Hepatocyte (in vitro differentiated cells): ENCODE data around the gene FAM20A. TPM values are rescaled to one million over a fixed set of nuclear protein-coding genes. Genes with fewer than 3 reads are reported as not detected.

Experiments
- DNase-seq: peaks from one replicate; pipeline ENCODE4 v3.0.0-alpha.2; 2016; ENCODE audit warnings: low spot score
- H2AFZ ChIP-seq: fragments of 200-600 bp; sonication (generic); 2 replicates; pipeline ENCODE4 v1.6.0; 2016; ENCODE audit warnings: antibody characterized with exemption, mild to moderate bottlenecking
- H3K27ac ChIP-seq: fragments of 200-600 bp; sonication (generic); 2 replicates; pipeline ENCODE4 v1.5.1; 2016; ENCODE audit warnings: mild to moderate bottlenecking
- H3K27me3 ChIP-seq: fragments of 200-600 bp; sonication (generic); 2 replicates; pipeline ENCODE4 v1.6.1; 2016
- H3K36me3 ChIP-seq: fragments of 200-600 bp; sonication (generic); replicated peaks from 2 replicates; pipeline ENCODE4 v1.5.1; 2016; ENCODE audit warnings: low read depth; ENCODE audit not compliant: insufficient read depth
- H3K4me1 ChIP-seq: fragments of 200-600 bp; sonication (generic); 2 replicates; pipeline ENCODE4 v1.5.1; 2016; ENCODE audit warnings: mild to moderate bottlenecking, moderate library complexity; ENCODE audit not compliant: insufficient read depth
- H3K4me2 ChIP-seq: fragments of 200-600 bp; sonication (generic); 2 replicates; pipeline ENCODE4 v1.6.0; 2016
- H3K4me3 ChIP-seq: fragments of 200-600 bp; sonication (generic); 2 replicates; pipeline ENCODE4 v1.5.1; 2016; ENCODE audit warnings: mild to moderate bottlenecking
- H3K79me2 ChIP-seq: fragments of 200-600 bp; sonication (generic); 2 replicates; pipeline ENCODE4 v1.6.0; 2017; ENCODE audit warnings: mild to moderate bottlenecking
- H3K9me2 ChIP-seq: fragments of 200-600 bp; sonication (generic); replicated peaks from 2 replicates; pipeline ENCODE4 v1.6.0; 2017; ENCODE audit warnings: mild to moderate bottlenecking; ENCODE audit not compliant: insufficient read depth
- H3K9me3 ChIP-seq: fragments of 200-600 bp; sonication (generic); 2 replicates; pipeline ENCODE4 v1.5.1; 2016; ENCODE audit warnings: low read depth, mild to moderate bottlenecking
- H4K20me1 ChIP-seq: fragments of 200-600 bp; sonication (generic); 2 replicates; pipeline ENCODE4 v1.6.0; 2016; ENCODE audit warnings: mild to moderate bottlenecking; ENCODE audit not compliant: insufficient read depth, poor library complexity, severe bottlenecking
- CTCF ChIP-seq: fragments of 200-600 bp; sonication (generic); IDR thresholded peaks from 2 replicates; pipeline ENCODE4 v1.5.1; 2016; ENCODE audit warnings: antibody characterized with exemption, mild to moderate bottlenecking; ENCODE audit not compliant: poor library complexity
- EZH2 ChIP-seq: fragments of 200-600 bp; sonication (generic); IDR thresholded peaks from 2 replicates; pipeline ENCODE4 v1.6.1; 2016; ENCODE audit warnings: antibody characterized with exemption, mild to moderate bottlenecking, borderline replicate concordance
- EZH2phosphoT487 ChIP-seq: fragments of 200-600 bp; sonication (generic); IDR thresholded peaks from one replicate; pipeline ENCODE4 v1.6.1; 2018; ENCODE audit warnings: antibody characterized with exemption, mild to moderate bottlenecking, low read depth, moderate library complexity; ENCODE audit not compliant: unreplicated experiment, severe bottlenecking
- WGBS: methylation state at CpG from one replicate; pipeline ENCODE4 v1.1.6; 2016; ENCODE audit warnings: low lambda C conversion rate; ENCODE audit errors: missing lambda C conversion rate; 5-methylcytosine and 5-hydroxymethylcytosine counted together
- polyA plus RNA-seq: library from polyadenylated mRNA; unstranded; fragments of >200 nt; fragmentation: Nextera tagmentation; extraction: Ambion mirVana; gene quantifications from 2 replicates; pipeline ENCODE4 v1.2.1, GENCODE V29; 2016
- total RNA-seq: library from RNA; depleted of rRNA; stranded (reverse); fragments of >200 nt; gene quantifications from 2 replicates; pipeline ENCODE4 v1.2.3, GENCODE V29; 2014

The FAM20A gene
- total and polyA plus RNA-seq, 2 experiments from 2014 or later = 19.9 to 39.7 TPM

DNA sequence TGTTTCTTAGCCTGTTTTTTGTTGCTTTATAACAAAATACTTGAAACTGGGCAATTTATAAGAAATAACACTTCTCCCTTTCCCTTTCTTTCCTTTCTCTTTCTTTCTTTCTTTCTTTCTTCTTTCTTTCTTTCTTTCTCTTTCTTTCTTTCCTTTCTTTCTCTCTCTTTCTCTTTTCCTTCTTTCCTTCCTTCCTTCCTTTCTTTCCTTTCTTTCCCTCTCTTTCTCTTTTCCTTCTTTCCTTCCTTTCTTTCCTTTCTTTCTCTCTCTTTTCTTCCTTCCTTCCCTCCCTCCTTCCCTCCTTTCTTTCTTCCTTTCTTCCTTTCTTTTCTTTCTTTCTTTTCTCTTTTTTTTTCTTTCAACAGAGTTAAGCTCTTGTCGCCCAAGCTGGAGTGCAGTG lies 27.8 kb downstream of the FAM20A start:
- Histone ChIP-seq H2AFZ (no peak overlapping the region), H3K9me2 (no peaks in the 10 kb centered on the region), H3K4me3 (no peak overlapping the region), H3K9me3 (no peaks in the 10 kb centered on the region), H3K79me2 (no peaks in the 10 kb centered on the region), H3K4me1 (no peaks in the 10 kb centered on the region), H3K36me3 (no peaks in the 10 kb centered on the region), H3K27me3 (no peaks in the 10 kb centered on the region), H4K20me1 (no peaks in the 10 kb centered on the region), H3K27ac (no peak overlapping the region), H3K4me2 (no peak overlapping the region)
- 96% methylated on average over 1 of the region's 1 CpG for WGBS
- no peak for DNase-seq
- TF ChIP-seq EZH2phosphoT487 = no peak
- no peak for TF ChIP-seq EZH2
- TF ChIP-seq CTCF = no peak

DNA sequence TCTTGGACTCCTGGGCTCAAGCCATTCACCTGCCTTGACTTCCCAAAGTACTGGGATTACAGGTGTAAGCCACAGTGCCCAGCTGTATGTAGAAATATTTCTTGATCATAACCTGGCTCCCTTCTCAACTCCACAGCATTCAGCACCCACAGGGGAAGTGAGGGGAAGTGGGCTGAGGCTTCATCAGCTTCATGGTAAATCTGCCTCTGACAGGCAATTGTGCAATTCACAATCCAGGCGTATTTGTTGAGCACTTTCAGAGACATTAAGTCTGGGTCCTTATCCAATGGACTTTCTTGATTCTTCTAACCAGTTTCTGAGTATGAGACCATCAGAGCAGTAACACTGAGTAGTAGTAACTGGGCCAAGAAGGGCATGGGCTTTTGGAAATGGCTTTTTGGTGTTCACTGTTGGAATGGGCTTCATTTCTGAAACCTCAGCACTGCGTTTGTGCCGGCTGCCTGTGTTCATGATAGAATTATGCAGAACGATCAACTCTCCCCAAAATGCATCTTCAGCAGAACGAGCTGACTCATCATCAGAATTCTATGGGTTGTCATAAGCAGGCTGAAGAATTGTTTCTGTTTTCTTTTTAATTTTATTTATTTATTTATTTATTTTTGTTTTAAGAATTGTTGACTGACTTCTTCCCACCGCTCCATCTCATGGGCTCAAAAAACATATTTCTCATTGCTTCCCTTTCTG lies 28.9 kb downstream of the FAM20A start:
- Histone ChIP-seq H3K27ac (no peak overlapping the region), H2AFZ (no peak overlapping the region), H3K4me1 (no peaks in the 10 kb centered on the region), H3K4me2 (no peak overlapping the region), H3K27me3 (no peaks in the 10 kb centered on the region), H3K9me2 (no peaks in the 10 kb centered on the region), H3K9me3 (no peaks in the 10 kb centered on the region), H3K4me3 (no peak overlapping the region), H3K79me2 (no peaks in the 10 kb centered on the region), H3K36me3 (no peaks in the 10 kb centered on the region), H4K20me1 (no peaks in the 10 kb centered on the region)
- WGBS = 92% methylated on average over 6 of the region's 6 CpGs
- TF ChIP-seq CTCF (no peak), EZH2 (no peak), EZH2phosphoT487 (no peak)
- no peak for DNase-seq

GRCh38 chr17:68570526-68570925 lies 30.6 kb downstream of the FAM20A start:
- DNase-seq = no peak
- H3K79me2 ChIP-seq = no peaks in the 10 kb centered on the region
- no peaks in the 10 kb centered on the region for H4K20me1 ChIP-seq
- WGBS = 82% methylated on average over 1 of the region's 1 CpG
- H3K4me3 ChIP-seq = no peak overlapping the region
- no peak overlapping the region for H2AFZ ChIP-seq
- TF ChIP-seq CTCF = no peak
- no peak for TF ChIP-seq EZH2
- TF ChIP-seq EZH2phosphoT487 = no peak
- no peaks in the 10 kb centered on the region for H3K9me3 ChIP-seq
- H3K4me2 ChIP-seq = no peak overlapping the region
- H3K36me3 ChIP-seq = no peaks in the 10 kb centered on the region
- no peaks in the 10 kb centered on the region for H3K27me3 ChIP-seq
- H3K27ac ChIP-seq = no peak overlapping the region
- H3K4me1 ChIP-seq = no peaks in the 10 kb centered on the region
- H3K9me2 ChIP-seq = no peaks in the 10 kb centered on the region

- H3K36me3 ChIP-seq = no peaks in the 10 kb centered on the region
- no peak overlapping the region for H3K27ac ChIP-seq
- H3K4me1 ChIP-seq = no peaks in the 10 kb centered on the region
- no peaks in the 10 kb centered on the region for H3K79me2 ChIP-seq
- H4K20me1 ChIP-seq = no peaks in the 10 kb centered on the region
- no peak for DNase-seq
- no peaks in the 10 kb centered on the region for H3K27me3 ChIP-seq
- no peak overlapping the region for H3K4me3 ChIP-seq
- no peaks in the 10 kb centered on the region for H3K9me3 ChIP-seq
- H3K4me2 ChIP-seq = no peak overlapping the region
- no peaks in the 10 kb centered on the region for H3K9me2 ChIP-seq
- TF ChIP-seq EZH2phosphoT487 = no peak
- no peak for TF ChIP-seq EZH2
- H2AFZ ChIP-seq = no peak overlapping the region
Measured at GRCh38 chr17:68569346-68569745, 31.8 kb downstream of the FAM20A start.
